AG04449 (cell line): ENCODE results near the gene TMBIM4.

ENCODE experiments used
- CTCF ChIA-PET: fragments of 350-600 bp; formaldehyde crosslinking; extraction: SDS; loops from one replicate; lab custom pipeline; 2021; ENCODE audit warnings: antibody characterized with exemption; lab: Yijun Ruan, JAX
- POLR2A ChIA-PET: fragments of 400-600, 350-600 bp; formaldehyde crosslinking; extraction: SDS; loops from one replicate; lab custom pipeline; 2020; ENCODE audit warnings: antibody characterized with exemption, inconsistent platforms; lab: Yijun Ruan, JAX
- DNase-seq: peaks from one replicate; pipeline ENCODE4 v3.0.0-alpha.2; 2010; ENCODE audit warnings: low read depth, low spot score
- H3K4me3 ChIP-seq: 2 replicates; pipeline ENCODE4 v1.5.1; 2011; ENCODE audit warnings: low read depth, mild to moderate bottlenecking, control low read depth, low read length
- CTCF ChIP-seq: IDR thresholded peaks from one replicate; pipeline ENCODE4 v1.5.1; 2011; ENCODE audit warnings: mild to moderate bottlenecking, moderate library complexity, low read length, control low read depth, inconsistent platforms; ENCODE audit not compliant: insufficient read depth; ENCODE audit errors: missing control alignments

TMBIM4 gene

GRCh38 chr12:66127650-66128049 lies 42.1 kb downstream of the TMBIM4 start:
- CTCF ChIA-PET, result no interaction called here
- TF ChIP-seq CTCF, result no peak
- DNase-seq, result no peak
- POLR2A ChIA-PET, result no interaction called here
- no peak overlapping the region for H3K4me3 ChIP-seq

GRCh38 chr12:66120477-66120876 lies 49.3 kb downstream of the TMBIM4 start:
- ChIA-PET POLR2A (interaction anchor here (1.6 kb wide), 1 partner anchor 10 kb away, joined by 6 read pairs; the partner anchor contains the start of gene LLPH), CTCF (interaction anchor here (1.0 to 3.5 kb wide), 8 partner anchors 9 to 1230 kb away, joined by 3 to 22 read pairs (median 4); partner anchors contain the start of gene LLPH)
- no peak for DNase-seq
- no peak overlapping the region for H3K4me3 ChIP-seq
- no peak for TF ChIP-seq CTCF

- CTCF ChIA-PET, result interaction anchor here (1.0 to 3.5 kb wide), 8 partner anchors 8 to 1229 kb away, joined by 3 to 22 read pairs (median 4); partner anchors contain the start of gene LLPH
- DNase-seq, result no peak
- POLR2A ChIA-PET, result interaction anchor here (1.6 kb wide), 1 partner anchor 11 kb away, joined by 6 read pairs; the partner anchor contains the start of gene LLPH
Observed at GRCh38 chr12:66119870-66120241, 49.9 kb downstream of the TMBIM4 start.

GRCh38 chr12:66119229-66119869 lies 50.4 kb downstream of the TMBIM4 start:
- TF ChIP-seq CTCF, result no peak
- ChIA-PET POLR2A (interaction anchor here (1.6 kb wide), 1 partner anchor 11 kb away, joined by 6 read pairs; the partner anchor contains the start of gene LLPH), CTCF (interaction anchor here (1.0 to 3.5 kb wide), 4 partner anchors 11 to 1228 kb away, joined by 4 to 22 read pairs (median 6); partner anchors contain the start of gene LLPH)
- no peak overlapping the region for H3K4me3 ChIP-seq
- DNase-seq, result no peak

More at GRCh38 chr12:66119870-66120241, 49.9 kb downstream of the TMBIM4 start:
- no peak for TF ChIP-seq CTCF
- no peak overlapping the region for H3K4me3 ChIP-seq

GRCh38 chr12:66118240-66118891 lies 51.4 kb downstream of the TMBIM4 start:
- DNase-seq, result no peak
- ChIA-PET CTCF (interaction anchor here (3.9 kb wide), 1 partner anchor 11 kb away, joined by 36 read pairs; no protein-coding TSS in a partner anchor), POLR2A (interaction anchor here (0.7 kb wide), 1 partner anchor 376 kb away, joined by 3 read pairs; no protein-coding TSS in a partner anchor)
- no peak for TF ChIP-seq CTCF
- no peak overlapping the region for H3K4me3 ChIP-seq

GRCh38 chr12:66117242-66117641 lies 52.6 kb downstream of the TMBIM4 start:
- no peak overlapping the region for H3K4me3 ChIP-seq
- no peak for TF ChIP-seq CTCF
- ChIA-PET CTCF (interaction anchor here (3.9 kb wide), 1 partner anchor 10 kb away, joined by 36 read pairs; no protein-coding TSS in a partner anchor), POLR2A (no interaction called here)
- DNase-seq, result no peak
